WTC11 (cell line): ENCODE data around the gene SCFD1.

ENCODE experiments used
- CBFB ChIP-seq: sonication (generic); formaldehyde crosslinking; IDR thresholded peaks from 2 replicates; pipeline ENCODE4 v1.8.1; 2022; ENCODE audit warnings: mild to moderate bottlenecking, low read depth, missing genetic modification reagents
- CTCF ChIP-seq: fragments of 200-600 bp; IDR thresholded peaks from 2 replicates; pipeline ENCODE4 v1.8.0; 2022; ENCODE audit warnings: antibody characterized with exemption
- E2F5 ChIP-seq: sonication (generic); formaldehyde crosslinking; IDR thresholded peaks from 2 replicates; pipeline ENCODE4 v1.8.1; 2022; ENCODE audit warnings: mild to moderate bottlenecking, moderate library complexity, missing genetic modification reagents
- GABPB1 ChIP-seq: sonication (generic); formaldehyde crosslinking; IDR thresholded peaks from 2 replicates; pipeline ENCODE4 v1.8.1; 2023; ENCODE audit warnings: mild to moderate bottlenecking, missing genetic modification reagents
- IRF2 ChIP-seq: sonication (generic); formaldehyde crosslinking; IDR thresholded peaks from 2 replicates; pipeline ENCODE4 v1.8.0; 2022; ENCODE audit warnings: low read depth, missing genetic modification reagents, borderline replicate concordance
- MYBL2 ChIP-seq: sonication (generic); formaldehyde crosslinking; IDR thresholded peaks from 2 replicates; pipeline ENCODE4 v1.8.1; 2023; ENCODE audit warnings: mild to moderate bottlenecking, moderate library complexity, missing genetic modification reagents
- RELA ChIP-seq: sonication (generic); formaldehyde crosslinking; IDR thresholded peaks from 2 replicates; pipeline ENCODE4 v1.8.1; 2022; ENCODE audit warnings: missing genetic modification reagents, mild to moderate bottlenecking, borderline replicate concordance
- SP1 ChIP-seq: sonication (generic); formaldehyde crosslinking; conservative IDR thresholded peaks from 2 replicates; pipeline ENCODE4 v1.8.1; 2022; ENCODE audit warnings: missing genetic modification reagents
- TEAD1 ChIP-seq: sonication (generic); formaldehyde crosslinking; IDR thresholded peaks from 2 replicates; pipeline ENCODE4 v1.8.0; 2022; ENCODE audit warnings: mild to moderate bottlenecking, missing genetic modification reagents
- ZNF219 ChIP-seq: sonication (generic); formaldehyde crosslinking; IDR thresholded peaks from 2 replicates; pipeline ENCODE4 v1.8.0; 2023; ENCODE audit warnings: missing genetic modification reagents, mild to moderate bottlenecking, borderline replicate concordance

DNA sequence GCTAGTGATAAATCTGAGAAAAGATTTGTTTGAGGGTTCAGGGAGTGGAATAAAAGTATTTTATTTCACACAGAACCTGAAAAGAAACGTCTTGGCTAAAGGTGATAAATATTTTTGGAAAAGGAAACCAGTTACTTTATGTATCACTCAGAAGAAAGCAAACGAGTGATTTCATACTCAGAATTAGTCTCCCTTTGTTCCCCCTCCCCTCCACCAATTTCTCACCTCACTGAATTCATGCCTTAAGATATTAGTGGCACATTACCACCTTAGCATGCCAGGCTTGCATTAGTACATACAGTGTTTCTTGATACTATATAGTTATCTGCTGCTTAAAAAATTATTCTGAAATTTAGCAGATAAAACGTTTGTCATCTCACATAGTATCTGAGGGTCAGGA lies 35.0 kb upstream of the SCFD1 start:
- TF ChIP-seq E2F5 (CRISPR knock-in tag): no peak
- TF ChIP-seq CTCF: no peak
- TF ChIP-seq GABPB1 (CRISPR knock-in tag): no peak
- TF ChIP-seq ZNF219 (CRISPR knock-in tag): no peak
- TF ChIP-seq MYBL2 (CRISPR knock-in tag): no peak
- TF ChIP-seq TEAD1 (CRISPR knock-in tag): no peak
- no peak for TF ChIP-seq SP1 (CRISPR knock-in tag)
- no peak for TF ChIP-seq IRF2 (CRISPR knock-in tag)
- no peak for TF ChIP-seq RELA
- TF ChIP-seq CBFB: no peak
